AG04450 (cell line): ENCODE results near the gene HES5. TPM values are rescaled to one million over a fixed set of nuclear protein-coding genes. Genes with fewer than 3 reads are reported as not detected.
"Not testable (repeated sequence)": the region's sequence is repeated elsewhere in the genome, so short reads cannot be mapped to it uniquely, and the experiment has no call there.

ENCODE experiments used
- CTCF ChIA-PET: fragments of 300-600, 350-600 bp; formaldehyde crosslinking; extraction: SDS; loops from one replicate; lab custom pipeline; 2022; ENCODE audit warnings: antibody characterized with exemption, inconsistent platforms; lab: Charles Lee
- POLR2A ChIA-PET: fragments of 350-600 bp; formaldehyde crosslinking; extraction: SDS; loops from one replicate; lab custom pipeline; 2021; ENCODE audit warnings: antibody characterized with exemption, inconsistent platforms; lab: Yijun Ruan, JAX
- DNase-seq: peaks from one replicate; pipeline ENCODE4 v3.0.0-alpha.2; 2011; ENCODE audit warnings: low read depth, low spot score
- H3K27ac ChIP-seq: one replicate; pipeline ENCODE4 v1.5.1; 2012; ENCODE audit warnings: low read depth, low read length, control low read depth
- H3K27me3 ChIP-seq: one replicate; pipeline ENCODE4 v1.6.0; 2012; ENCODE audit warnings: low read length; ENCODE audit not compliant: control insufficient read depth, insufficient read depth
- H3K4me3 ChIP-seq: 2 replicates; pipeline ENCODE4 v1.5.1; 2011; ENCODE audit warnings: mild to moderate bottlenecking, low read depth, low read length, control low read depth
- H3K9me3 ChIP-seq: 2 replicates; pipeline ENCODE4 v1.5.1; 2012; ENCODE audit warnings: low read length; ENCODE audit not compliant: control insufficient read depth, insufficient read depth
- CTCF ChIP-seq: IDR thresholded peaks from 2 replicates; pipeline ENCODE4 v1.5.1; 2011; ENCODE audit warnings: low read depth, low read length, control low read depth, inconsistent platforms
- polyA plus RNA-seq: library from polyadenylated mRNA; depleted of rRNA; stranded (reverse); fragments of >200 nt; gene quantifications from 2 replicates; pipeline ENCODE4 v1.2.3, GENCODE V29; 2011

HES5 gene
- polyA plus RNA-seq, 1 experiment = not detected

GRCh38 chr1:2553871-2554620 lies 24.0 kb upstream of the HES5 start:
- peaks cover 4% of the 10 kb centered on the region for H3K27me3 ChIP-seq
- no peak for TF ChIP-seq CTCF

GRCh38 chr1:2553076-2553475 lies 23.0 kb upstream of the HES5 start:
- DNase-seq, H3K4me3 ChIP-seq, H3K9me3 ChIP-seq, POLR2A ChIA-PET, CTCF ChIA-PET, H3K27ac ChIP-seq, H3K27me3 ChIP-seq: not testable (repeated sequence)

More at GRCh38 chr1:2553871-2554620, 24.0 kb upstream of the HES5 start:
- ChIA-PET POLR2A (no interaction called here), CTCF (no interaction called here)
- Histone ChIP-seq H3K9me3 (no peaks in the 10 kb centered on the region; the same call in 1 of the 2 replicates), H3K27ac (no peak overlapping the region), H3K4me3 (no peak overlapping the region)
- DNase-seq = no peak

- CTCF ChIA-PET = no interaction called here
- Histone ChIP-seq H3K27me3 (peaks cover 4% of the 10 kb centered on the region), H3K9me3 (no peaks in the 10 kb centered on the region; the same call in 1 of the 2 replicates), H3K27ac (no peak overlapping the region), H3K4me3 (no peak overlapping the region)
- no peak for TF ChIP-seq CTCF
- POLR2A ChIA-PET = no interaction called here
- no peak for DNase-seq
Measured at GRCh38 chr1:2552189-2552588, 22.1 kb upstream of the HES5 start.

- H3K4me3 ChIP-seq, H3K27ac ChIP-seq, H3K27me3 ChIP-seq, CTCF ChIA-PET, DNase-seq, POLR2A ChIA-PET, H3K9me3 ChIP-seq: not testable (repeated sequence)
Measured at GRCh38 chr1:2551544-2551943, 21.5 kb upstream of the HES5 start.

DNA sequence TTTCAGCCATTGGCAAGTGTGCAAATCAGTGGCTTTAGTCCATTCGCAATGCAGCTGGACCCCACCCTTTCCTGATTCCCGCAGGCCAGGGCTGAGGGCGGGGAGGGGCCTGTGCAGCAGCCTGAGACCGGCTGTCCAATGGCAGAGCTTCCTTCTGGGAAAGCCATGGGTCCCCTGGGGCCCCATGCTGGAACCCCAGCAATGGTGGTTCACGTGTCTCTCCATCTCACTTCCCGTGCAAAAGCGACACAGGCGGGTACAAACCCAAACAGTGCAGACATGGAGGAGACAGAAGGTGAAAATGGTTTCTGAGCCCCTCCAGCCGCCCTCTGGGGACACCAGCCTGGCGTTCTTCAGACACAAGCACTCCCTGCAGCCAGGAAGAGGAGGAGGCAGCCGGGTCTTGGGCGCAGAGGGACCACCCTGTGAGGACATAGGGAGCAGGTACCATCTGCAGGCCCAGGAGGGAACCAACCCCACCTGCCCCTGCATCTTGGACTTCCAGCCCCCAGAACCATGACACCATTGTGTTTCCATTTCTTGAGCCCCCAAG lies 20.3 kb upstream of the HES5 start:
- POLR2A ChIA-PET, CTCF ChIA-PET, H3K4me3 ChIP-seq, DNase-seq, H3K9me3 ChIP-seq, H3K27me3 ChIP-seq, H3K27ac ChIP-seq: not testable (repeated sequence)

GRCh38 chr1:2549367-2550029 lies 19.4 kb upstream of the HES5 start:
- H3K4me3 ChIP-seq, H3K9me3 ChIP-seq, H3K27ac ChIP-seq, POLR2A ChIA-PET, DNase-seq, CTCF ChIA-PET, H3K27me3 ChIP-seq: not testable (repeated sequence)
